Activated CD8-positive, alpha-beta T cell treated with anti-CD3 and anti-CD28 coated beads, Interleukin-2, amount 10 ng/mL, durations not matched to agents 7 days and 5 days (primary cell): ENCODE results near the gene SLC44A5. TPM values are rescaled to one million over a fixed set of nuclear protein-coding genes. Genes with fewer than 3 reads are reported as not detected.

Experiments
- ATAC-seq: fragments of 150-1000 bp; cut with Tn5 transposase; one replicate; pipeline ENCODE4 v1.10.0; 2021; ENCODE audit warnings: moderate library complexity
- CTCF ChIA-PET: fragments of 350-600 bp; sonication (Branson Sonifier 250); formaldehyde crosslinking; loops from one replicate; lab custom pipeline; 2021; ENCODE audit warnings: antibody characterized with exemption; lab: Charles Lee
- POLR2A ChIA-PET: fragments of 350-600 bp; sonication (Branson Sonifier 250); formaldehyde crosslinking; loops from one replicate; lab custom pipeline; 2021; ENCODE audit warnings: antibody characterized with exemption; lab: Charles Lee
- DNase-seq: peaks from one replicate; pipeline ENCODE4 v3.0.0-alpha.2; 2020
- H3K27ac Mint-ChIP-seq: one replicate; pipeline ENCODE4 v1.8.0; 2021; ENCODE audit warnings: mild to moderate bottlenecking, mixed read lengths
- H3K27me3 Mint-ChIP-seq: one replicate; pipeline ENCODE4 v1.8.0; 2021; ENCODE audit warnings: low read depth, mixed read lengths
- H3K36me3 Mint-ChIP-seq: one replicate; pipeline ENCODE4 v1.8.0; 2021; ENCODE audit warnings: low read depth, mixed read lengths
- H3K4me1 Mint-ChIP-seq: one replicate; pipeline ENCODE4 v1.8.0; 2021; ENCODE audit warnings: low read depth, mixed read lengths
- H3K4me3 Mint-ChIP-seq: one replicate; pipeline ENCODE4 v1.8.0; 2021; ENCODE audit warnings: mild to moderate bottlenecking, mixed read lengths
- H3K9me3 Mint-ChIP-seq: one replicate; pipeline ENCODE4 v1.8.0; 2022; ENCODE audit warnings: mixed read lengths; ENCODE audit not compliant: insufficient read depth
- total RNA-seq, 2 experiments: library from RNA; stranded (reverse); gene quantifications; one replicate each; pipeline ENCODE4 v1.2.3, GENCODE V29; 2021

Gene SLC44A5
- total RNA-seq, 2 experiments from 2014 or later = 0.21 to 0.26 TPM

GRCh38 chr1:75334876-75335389 is 276.0 kb downstream of the SLC44A5 start:
- H3K9me3 Mint-ChIP-seq = no peaks in the 10 kb centered on the region
- H3K27ac Mint-ChIP-seq = no peak overlapping the region
- CTCF ChIA-PET = no interaction called here
- POLR2A ChIA-PET = no interaction called here
- ATAC-seq = no peak
- H3K36me3 Mint-ChIP-seq = no peaks in the 10 kb centered on the region
- no peaks in the 10 kb centered on the region for H3K4me1 Mint-ChIP-seq
- no peaks in the 10 kb centered on the region for H3K27me3 Mint-ChIP-seq
- H3K4me3 Mint-ChIP-seq = no peak overlapping the region
- DNase-seq = no peak

- CTCF ChIA-PET = no interaction called here
- no peaks in the 10 kb centered on the region for H3K27me3 Mint-ChIP-seq
- no peaks in the 10 kb centered on the region for H3K36me3 Mint-ChIP-seq
- no peak overlapping the region for H3K4me3 Mint-ChIP-seq
- POLR2A ChIA-PET = no interaction called here
- no peak for DNase-seq
- H3K9me3 Mint-ChIP-seq = no peaks in the 10 kb centered on the region
- H3K4me1 Mint-ChIP-seq = no peaks in the 10 kb centered on the region
- no peak overlapping the region for H3K27ac Mint-ChIP-seq
- ATAC-seq = no peak
Measured at GRCh38 chr1:75330624-75331023, 280.3 kb downstream of the SLC44A5 start.

DNA sequence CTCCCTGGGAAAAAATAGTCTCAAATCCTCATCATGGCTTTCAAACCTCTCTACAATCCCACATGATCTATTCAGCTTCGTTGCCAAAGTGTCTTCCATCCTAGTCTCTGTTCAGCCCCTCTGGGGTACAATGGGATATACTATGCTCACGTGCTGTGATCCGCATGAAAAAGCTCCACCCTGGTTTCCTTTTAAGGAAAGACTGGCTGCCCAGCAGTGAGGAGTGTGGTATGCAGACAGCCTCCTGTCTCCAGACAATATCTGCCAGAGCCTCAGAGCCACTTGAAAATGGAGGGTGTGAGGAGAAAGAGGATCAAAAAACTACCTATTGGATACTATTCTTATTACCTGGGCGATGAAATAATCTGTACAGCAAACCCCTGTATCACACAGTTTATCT is 282.2 kb downstream of the SLC44A5 start:
- Mint-ChIP-seq H3K4me3 (no peak overlapping the region), H3K9me3 (no peaks in the 10 kb centered on the region), H3K27ac (no peak overlapping the region), H3K36me3 (no peaks in the 10 kb centered on the region), H3K27me3 (no peaks in the 10 kb centered on the region), H3K4me1 (no peaks in the 10 kb centered on the region)
- ChIA-PET POLR2A (no interaction called here), CTCF (no interaction called here)
- ATAC-seq (no peak), DNase-seq (no peak)

DNA sequence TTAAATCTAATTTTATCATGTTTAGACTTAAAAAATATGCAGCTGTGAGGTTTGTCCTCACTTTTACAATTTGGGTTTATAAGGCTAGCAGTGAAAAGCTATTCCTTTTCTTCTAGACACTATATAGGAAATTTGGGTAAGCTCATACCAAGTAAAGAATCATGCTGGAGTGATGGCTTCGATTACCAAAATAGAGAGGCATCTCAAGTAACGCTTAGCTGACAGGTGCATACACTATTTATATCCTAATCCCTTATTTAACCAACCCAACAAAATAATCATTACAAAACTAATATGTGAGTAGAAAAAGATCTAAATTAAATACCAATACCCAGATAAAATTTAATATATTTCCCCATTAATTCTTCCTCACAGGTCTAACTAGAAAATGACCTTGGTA is 283.5 kb downstream of the SLC44A5 start:
- no peak for ATAC-seq
- CTCF ChIA-PET = no interaction called here
- H3K27ac Mint-ChIP-seq = no peak overlapping the region
- no peaks in the 10 kb centered on the region for H3K9me3 Mint-ChIP-seq
- POLR2A ChIA-PET = no interaction called here
- no peak overlapping the region for H3K4me3 Mint-ChIP-seq
- DNase-seq = no peak
- no peaks in the 10 kb centered on the region for H3K36me3 Mint-ChIP-seq
- no peaks in the 10 kb centered on the region for H3K4me1 Mint-ChIP-seq
- no peaks in the 10 kb centered on the region for H3K27me3 Mint-ChIP-seq

- H3K4me3 Mint-ChIP-seq = no peak overlapping the region
- H3K27me3 Mint-ChIP-seq = no peaks in the 10 kb centered on the region
- ChIA-PET POLR2A (no interaction called here), CTCF (no interaction called here)
- H3K27ac Mint-ChIP-seq = no peak overlapping the region
- H3K4me1 Mint-ChIP-seq = no peaks in the 10 kb centered on the region
- H3K36me3 Mint-ChIP-seq = no peaks in the 10 kb centered on the region
- DNase-seq (no peak), ATAC-seq (no peak)
- no peaks in the 10 kb centered on the region for H3K9me3 Mint-ChIP-seq
Measured at GRCh38 chr1:75317976-75318375, 292.9 kb downstream of the SLC44A5 start.

DNA sequence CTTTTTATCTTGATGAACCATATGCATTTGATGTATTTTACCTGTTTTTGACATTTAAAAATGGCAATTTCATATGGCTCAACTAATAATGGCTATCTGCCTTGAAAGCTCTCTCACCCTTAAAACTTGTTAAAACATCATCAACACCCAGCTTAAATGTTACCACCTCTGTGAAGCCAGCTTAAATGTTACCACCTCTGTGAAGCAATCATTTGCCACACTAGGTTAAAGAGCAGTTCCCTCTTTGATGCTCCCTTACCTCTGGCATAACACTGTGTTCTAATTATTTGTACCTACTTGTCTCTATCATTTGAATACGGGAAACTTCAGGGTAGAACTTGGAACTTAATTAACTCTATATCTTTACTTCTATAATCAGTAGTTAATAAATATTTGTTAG is 294.7 kb downstream of the SLC44A5 start:
- DNase-seq = no peak
- H3K27ac Mint-ChIP-seq = no peak overlapping the region
- H3K36me3 Mint-ChIP-seq = no peaks in the 10 kb centered on the region
- no peaks in the 10 kb centered on the region for H3K27me3 Mint-ChIP-seq
- H3K4me3 Mint-ChIP-seq = no peak overlapping the region
- ChIA-PET CTCF (no interaction called here), POLR2A (no interaction called here)
- no peaks in the 10 kb centered on the region for H3K9me3 Mint-ChIP-seq
- H3K4me1 Mint-ChIP-seq = no peaks in the 10 kb centered on the region
- no peak for ATAC-seq

DNA sequence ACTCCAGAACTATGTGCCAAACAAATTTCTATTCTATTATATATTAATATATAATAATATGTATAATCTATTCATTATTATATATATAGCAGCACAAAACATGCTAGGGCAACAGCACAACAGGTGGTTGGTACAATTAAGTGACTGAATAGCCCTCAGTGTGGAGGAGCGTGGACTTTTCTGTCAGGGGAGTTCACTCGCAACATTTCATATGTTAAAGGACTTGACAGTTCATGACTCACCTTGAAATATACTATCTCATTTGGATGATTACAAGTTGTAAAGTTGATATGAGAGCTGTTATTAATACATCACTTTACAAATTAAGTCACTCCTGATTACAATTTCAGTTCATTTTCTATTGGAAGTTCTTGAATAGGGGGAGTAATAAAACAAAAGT is 298.3 kb downstream of the SLC44A5 start:
- CTCF ChIA-PET = no interaction called here
- Mint-ChIP-seq H3K4me3 (no peak overlapping the region), H3K36me3 (no peaks in the 10 kb centered on the region), H3K27me3 (no peaks in the 10 kb centered on the region), H3K9me3 (no peaks in the 10 kb centered on the region), H3K27ac (no peak overlapping the region), H3K4me1 (peaks cover 4% of the 10 kb centered on the region)
- ATAC-seq (no peak), DNase-seq (no peak)
- POLR2A ChIA-PET = no interaction called here

- no peak for DNase-seq
- Mint-ChIP-seq H3K9me3 (no peaks in the 10 kb centered on the region), H3K27me3 (no peaks in the 10 kb centered on the region), H3K27ac (no peak overlapping the region), H3K4me3 (no peak overlapping the region), H3K36me3 (no peaks in the 10 kb centered on the region), H3K4me1 (peaks cover 4% of the 10 kb centered on the region)
- POLR2A ChIA-PET = no interaction called here
- CTCF ChIA-PET = no interaction called here
- ATAC-seq = no peak
Measured at GRCh38 chr1:75310067-75310466, 300.8 kb downstream of the SLC44A5 start.

DNA sequence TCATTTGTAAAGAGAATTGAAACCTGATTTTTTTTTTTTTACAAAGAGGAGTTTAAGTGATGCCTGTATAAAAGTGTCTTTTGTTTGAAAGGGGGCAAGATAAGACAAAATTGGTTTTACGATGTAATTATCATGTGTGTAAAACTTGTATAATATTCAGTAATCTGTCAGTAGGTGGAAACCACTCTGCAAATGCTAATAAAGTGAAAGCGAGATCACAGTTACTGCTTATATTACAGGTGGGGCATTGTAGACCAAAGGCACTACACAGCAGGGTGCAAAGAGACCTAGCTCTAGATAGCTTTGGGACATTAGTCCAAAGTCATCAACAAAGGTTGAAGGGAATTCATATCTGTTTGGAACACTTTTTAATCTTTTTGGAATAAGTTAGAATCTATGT is 302.5 kb downstream of the SLC44A5 start:
- DNase-seq = no peak
- Mint-ChIP-seq H3K9me3 (no peaks in the 10 kb centered on the region), H3K4me3 (no peak overlapping the region), H3K36me3 (no peaks in the 10 kb centered on the region), H3K4me1 (peaks cover 4% of the 10 kb centered on the region), H3K27me3 (no peaks in the 10 kb centered on the region), H3K27ac (no peak overlapping the region)
- ChIA-PET CTCF (no interaction called here), POLR2A (no interaction called here)
- no peak for ATAC-seq

DNA sequence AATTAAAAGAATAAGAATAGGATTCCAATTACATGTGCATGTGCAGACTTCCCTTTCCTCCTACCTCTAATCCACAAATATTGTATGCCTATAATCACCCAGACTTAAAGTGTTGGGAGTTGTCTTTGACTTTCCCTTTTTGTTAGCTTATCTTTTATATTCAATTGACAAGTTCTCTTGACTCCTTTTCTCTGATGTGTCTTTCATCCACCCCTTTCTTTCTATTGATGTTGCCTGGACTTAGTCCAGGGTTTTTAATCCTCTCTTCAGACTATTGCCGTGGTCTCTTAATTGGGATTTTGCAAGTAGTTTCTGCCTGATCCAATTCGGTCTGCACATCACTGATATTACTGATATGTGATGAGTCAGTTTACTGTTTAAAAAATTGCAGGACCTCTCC is 305.9 kb downstream of the SLC44A5 start:
- DNase-seq = no peak
- Mint-ChIP-seq H3K4me1 (peaks cover 2% of the 10 kb centered on the region), H3K4me3 (no peak overlapping the region), H3K36me3 (no peaks in the 10 kb centered on the region), H3K27me3 (no peaks in the 10 kb centered on the region), H3K9me3 (no peaks in the 10 kb centered on the region), H3K27ac (no peak overlapping the region)
- ChIA-PET POLR2A (no interaction called here), CTCF (no interaction called here)
- no peak for ATAC-seq

GRCh38 chr1:75293270-75293669 is 317.6 kb downstream of the SLC44A5 start:
- no peaks in the 10 kb centered on the region for H3K27me3 Mint-ChIP-seq
- no peak overlapping the region for H3K27ac Mint-ChIP-seq
- H3K4me3 Mint-ChIP-seq = no peak overlapping the region
- no peak for ATAC-seq
- no peaks in the 10 kb centered on the region for H3K9me3 Mint-ChIP-seq
- ChIA-PET CTCF (no interaction called here), POLR2A (no interaction called here)
- no peaks in the 10 kb centered on the region for H3K36me3 Mint-ChIP-seq
- H3K4me1 Mint-ChIP-seq = no peaks in the 10 kb centered on the region
- no peak for DNase-seq

DNA sequence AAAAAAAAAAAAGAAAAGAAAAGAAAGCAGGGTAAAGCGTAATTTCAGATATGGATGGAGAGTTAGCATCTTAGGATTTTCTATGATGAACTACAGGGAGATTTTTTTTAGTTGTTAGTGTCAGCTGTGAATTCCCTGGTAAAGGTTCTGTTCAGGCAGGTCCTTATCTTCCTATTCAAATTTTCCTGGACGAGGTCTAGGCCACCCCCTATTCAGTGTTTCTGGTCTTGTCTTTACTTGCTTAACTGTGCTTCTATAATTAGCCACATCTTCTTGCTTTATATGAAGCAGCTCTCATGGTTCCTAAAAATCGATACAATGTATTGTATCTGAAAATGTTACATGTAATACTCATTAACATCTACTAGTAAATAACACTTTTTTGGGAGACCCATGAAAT is 318.9 kb downstream of the SLC44A5 start:
- POLR2A ChIA-PET = no interaction called here
- H3K27me3 Mint-ChIP-seq = no peaks in the 10 kb centered on the region
- CTCF ChIA-PET = no interaction called here
- no peak overlapping the region for H3K4me3 Mint-ChIP-seq
- DNase-seq = no peak
- H3K27ac Mint-ChIP-seq = no peak overlapping the region
- no peak for ATAC-seq
- H3K36me3 Mint-ChIP-seq = no peaks in the 10 kb centered on the region
- no peaks in the 10 kb centered on the region for H3K9me3 Mint-ChIP-seq
- no peaks in the 10 kb centered on the region for H3K4me1 Mint-ChIP-seq

DNA sequence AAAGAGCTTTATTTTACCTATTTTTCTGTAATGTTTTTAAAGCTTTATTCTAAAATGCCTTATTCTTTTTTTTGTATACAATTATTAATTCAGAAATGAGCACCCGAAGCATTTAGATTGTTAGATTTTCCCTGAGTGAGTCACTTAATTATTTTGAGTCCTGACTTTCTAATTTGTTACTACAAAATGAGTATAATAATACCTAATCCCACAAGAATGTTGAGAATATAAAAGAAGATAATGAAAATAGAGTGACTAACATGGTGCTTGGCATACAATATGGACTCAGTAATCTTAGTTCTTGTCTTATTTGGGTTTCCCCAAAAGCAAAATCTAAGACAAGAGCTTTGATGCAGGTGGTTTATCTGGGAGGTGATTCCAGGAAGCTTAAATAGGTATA is 334.5 kb downstream of the SLC44A5 start:
- CTCF ChIA-PET = no interaction called here

More for the DNA sequence above, 334.5 kb downstream of the SLC44A5 start:
- H3K4me1 Mint-ChIP-seq = no peaks in the 10 kb centered on the region
- H3K27ac Mint-ChIP-seq = no peak overlapping the region
- no peaks in the 10 kb centered on the region for H3K9me3 Mint-ChIP-seq
- ATAC-seq (no peak), DNase-seq (no peak)
- POLR2A ChIA-PET = no interaction called here
- no peaks in the 10 kb centered on the region for H3K27me3 Mint-ChIP-seq
- no peaks in the 10 kb centered on the region for H3K36me3 Mint-ChIP-seq
- H3K4me3 Mint-ChIP-seq = no peak overlapping the region
